Transverse colon (tissue), 4 donors: Measurements from ENCODE around the gene ATF3.

ENCODE experiments used
- CTCF ChIP-seq, 5 experiments: fragments of 200-600 bp in 3 of 5; fragments of 450-650 bp in 2 of 5; sonication (generic) in 3 of 5; IDR thresholded peaks; 1 replicate in 2 of 5; 2 replicates in 3 of 5; pipeline ENCODE4 v1.5.1; 2016 to 2017; ENCODE audit warnings: antibody characterized with exemption in 5 of 5, inconsistent platforms in 3 of 5, mild to moderate bottlenecking in 2 of 5, moderate library complexity in 1 of 5
- EP300 ChIP-seq: sonication (generic); formaldehyde crosslinking; IDR thresholded peaks from one replicate; pipeline ENCODE4 v1.6.1; 2017; ENCODE audit warnings: antibody characterized with exemption, low read depth
- POLR2AphosphoS5 ChIP-seq, 3 donors: sonication (generic); formaldehyde crosslinking; IDR thresholded peaks; one replicate each; pipeline ENCODE4 v1.6.1; 2016; ENCODE audit warnings: antibody characterized with exemption in 3 of 3

- TF ChIP-seq CTCF (IDR thresholded peaks at IDR 0.05) (peak in 1 of 5 experiments; percentile 13), EP300 (no peak), POLR2AphosphoS5 (IDR thresholded peaks at IDR 0.05) (no peak)
Observed at GRCh38 chr1:212605441-212606394, 2.8 kb upstream of the ATF3 start.
